ENCODE results near the gene CALN1. TPM values are rescaled to one million over a fixed set of nuclear protein-coding genes. Genes with fewer than 3 reads are reported as not detected.

The CALN1 gene
- polyA plus RNA-seq, 1 experiment: not detected

DNA sequence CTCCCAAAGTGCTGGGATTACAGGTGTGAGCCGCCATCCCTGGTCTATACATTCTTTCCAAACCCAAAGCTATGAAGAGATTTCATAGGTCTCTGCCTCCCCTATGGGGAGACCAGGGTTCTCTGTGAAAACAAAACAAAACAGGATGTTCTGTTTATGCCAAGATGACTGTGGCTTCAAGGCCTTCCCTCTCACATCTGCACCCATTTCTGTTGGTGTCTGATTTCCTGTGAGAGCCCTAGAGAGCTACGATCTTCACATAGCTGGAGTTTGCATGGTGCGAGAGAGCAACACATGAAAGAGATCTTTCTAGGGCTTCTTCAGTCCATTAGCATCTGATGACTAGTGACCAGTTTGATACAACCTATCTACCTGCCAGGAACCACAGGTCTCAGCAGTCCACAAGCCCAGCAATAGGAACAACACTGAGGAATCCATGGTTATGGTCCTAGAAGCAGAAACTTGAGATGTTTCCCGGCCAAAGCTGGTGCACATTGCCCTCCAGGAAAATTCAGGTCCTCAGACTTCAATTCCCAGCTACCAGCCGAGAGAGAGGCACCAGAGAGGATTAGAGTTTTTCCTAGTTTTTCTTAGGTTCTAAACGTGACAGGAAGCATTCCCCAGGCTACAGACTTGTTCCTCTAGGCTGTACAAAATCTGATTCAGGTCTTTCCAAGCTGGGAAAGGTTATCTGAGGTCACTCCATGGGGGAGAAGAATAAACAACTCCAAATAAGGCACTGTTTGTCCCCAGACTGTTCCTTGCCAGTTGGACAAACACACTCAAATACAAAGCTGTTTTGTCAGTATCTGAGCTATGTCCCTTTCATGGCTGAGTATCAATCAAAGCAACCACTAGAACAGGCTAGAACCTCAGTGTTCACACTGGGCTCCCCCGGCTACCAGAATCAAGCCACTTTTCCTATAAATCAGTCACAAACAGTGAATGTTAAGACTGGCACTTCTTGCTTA, 259.7 kb downstream of the CALN1 start:
- CTCF ChIA-PET: no interaction called here

DNA sequence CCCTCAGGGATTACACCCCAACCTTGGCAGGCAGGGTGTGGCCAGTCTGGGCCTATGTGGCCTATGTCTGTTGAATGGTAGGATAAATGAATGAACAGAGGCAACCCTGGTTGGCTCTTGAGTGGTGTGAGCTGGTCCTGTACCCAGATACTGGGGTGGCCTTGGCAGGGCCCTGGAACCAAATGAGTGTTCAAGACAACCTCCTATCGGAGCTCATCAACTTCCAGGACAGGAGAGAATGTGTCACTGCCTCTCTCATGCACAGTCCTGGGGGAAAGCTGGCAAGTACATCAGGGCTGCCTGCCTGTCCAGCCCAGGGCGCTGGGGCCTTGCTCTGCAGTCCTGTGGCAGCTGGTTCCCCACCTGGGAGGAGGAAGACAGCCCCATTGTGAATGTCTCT, 271.6 kb downstream of the CALN1 start:
- no peak for DNase-seq (ENCODE audit: low read depth, low spot score)
- H3K27ac ChIP-seq (ENCODE audit: low read depth, low read length): no peak overlapping the region
- ChIA-PET CTCF (no interaction called here), POLR2A (no interaction called here)
- TF ChIP-seq, protein P1, sequence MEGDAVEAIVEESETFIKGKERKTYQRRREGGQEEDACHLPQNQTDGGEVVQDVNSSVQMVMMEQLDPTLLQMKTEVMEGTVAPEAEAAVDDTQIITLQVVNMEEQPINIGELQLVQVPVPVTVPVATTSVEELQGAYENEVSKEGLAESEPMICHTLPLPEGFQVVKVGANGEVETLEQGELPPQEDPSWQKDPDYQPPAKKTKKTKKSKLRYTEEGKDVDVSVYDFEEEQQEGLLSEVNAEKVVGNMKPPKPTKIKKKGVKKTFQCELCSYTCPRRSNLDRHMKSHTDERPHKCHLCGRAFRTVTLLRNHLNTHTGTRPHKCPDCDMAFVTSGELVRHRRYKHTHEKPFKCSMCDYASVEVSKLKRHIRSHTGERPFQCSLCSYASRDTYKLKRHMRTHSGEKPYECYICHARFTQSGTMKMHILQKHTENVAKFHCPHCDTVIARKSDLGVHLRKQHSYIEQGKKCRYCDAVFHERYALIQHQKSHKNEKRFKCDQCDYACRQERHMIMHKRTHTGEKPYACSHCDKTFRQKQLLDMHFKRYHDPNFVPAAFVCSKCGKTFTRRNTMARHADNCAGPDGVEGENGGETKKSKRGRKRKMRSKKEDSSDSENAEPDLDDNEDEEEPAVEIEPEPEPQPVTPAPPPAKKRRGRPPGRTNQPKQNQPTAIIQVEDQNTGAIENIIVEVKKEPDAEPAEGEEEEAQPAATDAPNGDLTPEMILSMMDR (IDR thresholded peaks at IDR 0.05; ENCODE audit: low read depth, low read length): no peak
- peaks cover 37% of the 10 kb centered on the region for H3K9me3 ChIP-seq (ENCODE audit: control insufficient read depth, insufficient read depth, low read length)
- no peak overlapping the region for H3K4me3 ChIP-seq (ENCODE audit: low read depth, low read length)
- no peaks in the 10 kb centered on the region for H3K27me3 ChIP-seq (ENCODE audit: control insufficient read depth, insufficient read depth, low read length)

More for the DNA sequence above, 259.7 kb downstream of the CALN1 start:
- POLR2A ChIA-PET: no interaction called here
- Histone ChIP-seq H3K4me3 (ENCODE audit: low read depth, low read length) (no peak overlapping the region), H3K9me3 (ENCODE audit: control insufficient read depth, insufficient read depth, low read length) (peaks cover 45% of the 10 kb centered on the region), H3K27ac (ENCODE audit: low read depth, low read length) (no peak overlapping the region), H3K27me3 (ENCODE audit: control insufficient read depth, insufficient read depth, low read length) (no peaks in the 10 kb centered on the region)
- no peak for DNase-seq (ENCODE audit: low read depth, low spot score)
- TF ChIP-seq, protein P1 (IDR thresholded peaks at IDR 0.05; ENCODE audit: low read depth, low read length): no peak

DNA sequence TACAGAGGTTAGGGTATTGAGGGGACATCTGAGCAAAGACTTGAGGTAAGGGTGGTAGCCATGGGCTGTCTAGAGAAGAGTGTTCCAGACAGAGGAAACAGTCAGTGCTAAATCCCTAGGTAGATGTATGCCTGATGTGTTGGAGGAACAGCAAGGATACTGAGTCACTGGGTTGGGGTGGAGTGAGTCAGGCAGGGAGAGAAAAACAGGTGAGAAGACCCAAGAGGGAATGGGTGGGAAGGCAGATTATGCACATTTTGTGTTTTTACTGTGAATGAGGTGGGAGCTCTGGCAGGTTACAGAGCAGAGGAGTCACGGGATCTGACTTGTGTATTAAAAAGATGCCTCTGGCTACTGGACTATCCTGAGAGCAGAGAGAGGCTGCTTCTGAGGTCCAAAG, 285.0 kb downstream of the CALN1 start:
- H3K9me3 ChIP-seq (ENCODE audit: control insufficient read depth, insufficient read depth, low read length): peaks cover 28% of the 10 kb centered on the region
- H3K27ac ChIP-seq (ENCODE audit: low read depth, low read length): no peak overlapping the region
- H3K27me3 ChIP-seq (ENCODE audit: control insufficient read depth, insufficient read depth, low read length): no peaks in the 10 kb centered on the region
- no peak overlapping the region for H3K4me3 ChIP-seq (ENCODE audit: low read depth, low read length)
- ChIA-PET POLR2A (no interaction called here), CTCF (no interaction called here)
- TF ChIP-seq, protein P1 (IDR thresholded peaks at IDR 0.05; ENCODE audit: low read depth, low read length): no peak
- DNase-seq (ENCODE audit: low read depth, low spot score): no peak

DNA sequence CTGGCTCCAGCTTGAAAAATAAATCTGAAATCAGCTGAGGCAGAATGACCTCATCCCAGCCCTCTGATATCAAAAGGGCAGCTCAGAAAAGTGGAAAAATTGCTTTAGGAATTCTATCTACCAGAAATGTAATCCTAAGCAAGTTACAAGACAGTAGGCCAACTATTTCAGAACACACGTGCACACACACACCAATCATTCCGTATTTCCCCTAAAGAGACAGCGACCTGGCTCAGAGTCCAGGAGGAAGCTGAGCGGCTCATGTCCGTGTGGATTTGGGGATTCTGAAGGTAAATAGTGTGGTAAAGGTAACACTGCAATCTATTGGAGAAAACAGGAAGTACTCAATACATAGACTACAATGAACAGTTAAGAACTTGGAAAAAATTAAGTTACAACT, 288.2 kb downstream of the CALN1 start:
- POLR2A ChIA-PET: no interaction called here
- Histone ChIP-seq H3K27ac (ENCODE audit: low read depth, low read length) (no peak overlapping the region), H3K4me3 (ENCODE audit: low read depth, low read length) (no peak overlapping the region), H3K27me3 (ENCODE audit: control insufficient read depth, insufficient read depth, low read length) (no peaks in the 10 kb centered on the region), H3K9me3 (ENCODE audit: control insufficient read depth, insufficient read depth, low read length) (peaks cover 33% of the 10 kb centered on the region)
- TF ChIP-seq, protein P1 (IDR thresholded peaks at IDR 0.05; ENCODE audit: low read depth, low read length): no peak
- no peak for DNase-seq (ENCODE audit: low read depth, low spot score)
- CTCF ChIA-PET: no interaction called here

DNA sequence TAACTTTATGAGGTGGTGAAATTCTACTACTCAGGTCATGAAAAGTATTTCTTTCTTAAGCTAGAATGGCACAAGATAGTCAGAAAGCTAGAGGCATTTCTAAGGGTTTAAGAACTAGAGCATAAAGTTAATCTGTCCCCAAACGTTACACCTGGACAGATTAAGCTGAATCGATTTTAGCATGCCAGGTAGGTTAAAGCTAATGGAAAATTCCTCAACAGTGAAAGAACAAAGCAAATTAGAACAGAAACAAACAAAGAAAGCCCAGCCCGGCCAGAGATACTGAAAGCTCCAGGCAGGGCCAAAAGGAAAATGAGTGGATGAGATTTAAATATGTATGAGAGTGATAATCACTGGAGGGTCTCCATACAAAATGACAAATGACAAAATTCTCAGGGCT, 293.8 kb downstream of the CALN1 start:
- DNase-seq (ENCODE audit: low read depth, low spot score): no peak
- no peaks in the 10 kb centered on the region for H3K27me3 ChIP-seq (ENCODE audit: control insufficient read depth, insufficient read depth, low read length)
- ChIA-PET POLR2A (no interaction called here), CTCF (no interaction called here)
- H3K9me3 ChIP-seq (ENCODE audit: control insufficient read depth, insufficient read depth, low read length): peaks cover 41% of the 10 kb centered on the region
- H3K4me3 ChIP-seq (ENCODE audit: low read depth, low read length): no peak overlapping the region
- TF ChIP-seq, protein P1 (IDR thresholded peaks at IDR 0.05; ENCODE audit: low read depth, low read length): no peak
- no peak overlapping the region for H3K27ac ChIP-seq (ENCODE audit: low read depth, low read length)

All from AG04450 (cell line).